ENCODE data around the gene OR51B6.
"Not testable (repeated sequence)": the region's sequence is repeated elsewhere in the genome, so short reads cannot be mapped to it uniquely, and the experiment has no call there.

OR51B6 gene

GRCh38 chr11:5366365-5366764 is 15.1 kb downstream of the OR51B6 start:
- not testable (repeated sequence) for DNase-seq

- no peak for DNase-seq
These were observed 15.5 kb downstream of the OR51B6 start for GRCh38 chr11:5366856-5367255.

- DNase-seq: no peak
These were observed 16.3 kb downstream of the OR51B6 start for GRCh38 chr11:5367448-5368074.

- no peak for DNase-seq
These were observed 17.3 kb downstream of the OR51B6 start for GRCh38 chr11:5368502-5369043.

- DNase-seq: no peak
These were observed 18.5 kb downstream of the OR51B6 start for GRCh38 chr11:5369789-5370188.

GRCh38 chr11:5380740-5381342 is 29.5 kb downstream of the OR51B6 start:
- DNase-seq: no peak

GRCh38 chr11:5383576-5383975 is 32.3 kb downstream of the OR51B6 start, which contains the start of gene OR51M1:
OR51M1 (plus strand) TSS chr11:5383812; CDS start chr11:5389399, 5,587 bp downstream.
- DNase-seq: no peak

- DNase-seq: no peak
These were observed 33.0 kb downstream of the OR51B6 start for GRCh38 chr11:5384335-5384734.

GRCh38 chr11:5390210-5390609 is 38.9 kb downstream of the OR51B6 start:
- DNase-seq: no peak

GRCh38 chr11:5394091-5394490 is 42.8 kb downstream of the OR51B6 start:
- no peak for DNase-seq

GRCh38 chr11:5398936-5399335 is 47.6 kb downstream of the OR51B6 start:
- DNase-seq: no peak
